Astrocyte (in vitro differentiated cells and primary cell): Measurements from ENCODE around the gene PREPL.

Experiments used
- EZH2 ChIP-seq: IDR thresholded peaks from 2 replicates; pipeline ENCODE4 v1.6.1; 2012; ENCODE audit warnings: mild to moderate bottlenecking, low read length, inconsistent platforms; ENCODE audit not compliant: insufficient read depth
- TF ChIP-seq, protein P1 (sequence below): IDR thresholded peaks from 2 replicates; pipeline ENCODE4 v1.5.1; 2011; ENCODE audit warnings: low read depth, mild to moderate bottlenecking, inconsistent platforms, low read length, moderate library complexity; ENCODE audit not compliant: insufficient read depth

DNA sequence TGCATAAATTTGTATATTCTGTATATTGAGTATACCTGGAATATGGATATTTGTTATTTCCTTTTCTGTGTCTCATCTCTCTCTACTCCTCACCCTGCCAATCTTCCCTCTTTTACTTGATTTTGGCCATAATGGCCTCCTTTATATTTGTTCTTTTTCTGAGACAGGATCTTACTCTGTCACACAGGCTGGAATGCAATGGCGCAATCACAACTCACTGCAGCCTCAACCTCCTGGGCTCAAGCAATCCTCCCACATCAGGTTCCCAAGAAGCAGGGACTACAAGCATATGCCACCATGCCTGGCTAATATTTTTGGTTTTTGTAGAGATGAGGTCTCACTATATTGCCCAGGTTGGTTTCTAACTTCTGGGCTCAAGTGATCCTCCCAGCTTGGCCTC lies 30.5 kb downstream of the PREPL start:
- TF ChIP-seq, protein P1, sequence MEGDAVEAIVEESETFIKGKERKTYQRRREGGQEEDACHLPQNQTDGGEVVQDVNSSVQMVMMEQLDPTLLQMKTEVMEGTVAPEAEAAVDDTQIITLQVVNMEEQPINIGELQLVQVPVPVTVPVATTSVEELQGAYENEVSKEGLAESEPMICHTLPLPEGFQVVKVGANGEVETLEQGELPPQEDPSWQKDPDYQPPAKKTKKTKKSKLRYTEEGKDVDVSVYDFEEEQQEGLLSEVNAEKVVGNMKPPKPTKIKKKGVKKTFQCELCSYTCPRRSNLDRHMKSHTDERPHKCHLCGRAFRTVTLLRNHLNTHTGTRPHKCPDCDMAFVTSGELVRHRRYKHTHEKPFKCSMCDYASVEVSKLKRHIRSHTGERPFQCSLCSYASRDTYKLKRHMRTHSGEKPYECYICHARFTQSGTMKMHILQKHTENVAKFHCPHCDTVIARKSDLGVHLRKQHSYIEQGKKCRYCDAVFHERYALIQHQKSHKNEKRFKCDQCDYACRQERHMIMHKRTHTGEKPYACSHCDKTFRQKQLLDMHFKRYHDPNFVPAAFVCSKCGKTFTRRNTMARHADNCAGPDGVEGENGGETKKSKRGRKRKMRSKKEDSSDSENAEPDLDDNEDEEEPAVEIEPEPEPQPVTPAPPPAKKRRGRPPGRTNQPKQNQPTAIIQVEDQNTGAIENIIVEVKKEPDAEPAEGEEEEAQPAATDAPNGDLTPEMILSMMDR, result no peak
- TF ChIP-seq EZH2, result no peak
